Stimulated activated CD4-positive, alpha-beta T cell treated with anti-CD3 and anti-CD28 coated beads, Interleukin-12 subunit alpha, Interleukin-12 subunit beta, amount 100 ng/mL, for 4 hours (primary cell): ENCODE measurements around the gene PROCR.
"Not testable (repeated sequence)": the region's sequence is repeated elsewhere in the genome, so short reads cannot be mapped to it uniquely, and the experiment has no call there.

Experiments
- DNase-seq: peaks from one replicate; pipeline ENCODE4 v3.0.0-alpha.2; 2020

The PROCR gene

DNA sequence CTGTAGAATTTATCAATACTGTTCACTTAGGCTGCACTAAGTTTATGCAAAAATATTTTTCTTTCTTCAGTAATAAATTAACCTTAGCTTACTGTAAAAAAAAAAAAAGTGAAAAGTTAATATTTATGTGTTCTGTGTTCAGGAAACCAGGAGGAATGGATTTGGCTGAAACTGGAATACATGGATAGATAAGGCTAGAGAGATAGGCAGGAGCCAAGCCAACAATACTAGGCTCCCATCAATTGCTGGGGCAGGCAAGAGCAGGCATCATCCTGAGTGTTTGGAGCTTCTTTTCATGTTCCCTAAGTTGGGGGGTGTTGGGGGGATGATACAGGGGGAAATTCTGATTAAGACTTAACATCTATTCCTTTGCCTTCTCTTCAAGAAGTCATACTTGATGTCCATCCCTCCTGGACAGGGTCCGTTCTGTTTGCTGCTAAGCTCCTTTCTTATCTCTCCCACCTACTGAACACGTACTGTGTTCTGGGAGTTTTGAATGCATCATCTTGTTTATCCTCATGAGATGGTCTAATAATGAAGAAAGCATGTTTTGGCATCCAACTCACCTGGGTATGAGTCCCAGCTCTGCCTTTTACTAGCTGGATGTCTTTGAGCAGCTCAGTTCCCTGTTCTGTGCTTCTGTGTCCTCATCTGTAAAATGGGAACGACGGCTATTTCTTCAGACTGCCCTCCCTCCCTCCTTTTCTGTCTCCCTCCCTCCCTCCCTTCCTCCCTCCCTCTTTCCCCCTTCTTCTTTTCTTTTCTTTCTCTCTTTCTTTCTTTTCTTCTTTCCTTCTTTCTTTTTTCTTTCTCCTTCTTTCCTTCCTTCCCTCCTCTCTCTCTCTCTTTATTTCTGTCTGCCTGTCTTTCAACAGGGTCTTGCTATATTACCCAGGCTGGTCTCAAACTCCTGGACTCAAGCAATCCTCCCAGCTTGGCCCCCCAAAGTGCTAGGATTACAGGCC, 6.4 kb upstream of the PROCR start:
- DNase-seq = no peak

DNA sequence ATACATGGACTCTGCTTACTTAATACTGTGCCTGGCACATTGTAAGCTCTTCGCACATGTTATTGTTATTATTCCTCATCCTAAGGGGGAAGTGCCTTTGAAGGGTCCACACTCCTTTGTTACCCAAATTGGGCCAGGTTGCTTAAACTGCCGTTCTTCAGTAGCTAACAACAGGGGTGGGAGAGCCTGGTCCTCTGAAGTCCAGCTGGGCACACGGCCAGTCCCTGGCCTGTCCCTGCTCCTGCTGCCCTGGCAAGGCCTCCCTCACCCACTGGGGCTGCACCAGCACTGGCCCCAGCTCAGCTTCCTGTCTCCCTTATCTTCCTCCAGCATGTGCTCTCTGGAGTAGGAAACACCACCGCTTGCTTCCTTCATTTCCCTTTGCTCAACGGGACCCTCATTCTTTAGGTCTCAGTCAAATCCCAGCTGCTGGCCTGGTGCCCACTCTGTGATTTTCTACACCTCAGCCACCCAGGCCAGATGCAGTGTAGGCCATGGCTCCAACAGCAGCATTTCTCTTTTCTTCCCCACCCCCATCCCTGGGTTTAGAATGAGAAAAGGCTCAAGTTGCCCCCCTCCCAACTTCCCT, 5.5 kb upstream of the PROCR start:
- DNase-seq = no peak

DNA sequence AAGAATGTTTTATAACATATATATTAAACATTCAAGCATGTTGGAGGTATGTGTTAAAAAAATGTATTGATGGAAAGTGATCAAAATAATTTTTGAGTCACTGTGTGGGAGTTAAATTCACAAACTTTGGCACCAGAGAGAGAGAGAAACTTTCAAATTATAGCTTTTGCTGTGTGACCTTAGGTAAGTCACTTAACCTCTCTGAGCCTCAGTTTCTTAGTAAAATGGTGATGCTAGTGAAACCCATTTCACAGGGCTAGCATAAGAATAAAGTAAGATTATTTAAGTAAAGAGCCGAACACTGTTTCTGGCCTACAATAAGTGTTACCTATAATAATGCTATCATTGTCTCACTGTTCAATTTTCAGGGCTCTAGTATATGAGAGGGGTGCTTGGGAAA, 4.1 kb upstream of the PROCR start:
- no peak for DNase-seq

DNA sequence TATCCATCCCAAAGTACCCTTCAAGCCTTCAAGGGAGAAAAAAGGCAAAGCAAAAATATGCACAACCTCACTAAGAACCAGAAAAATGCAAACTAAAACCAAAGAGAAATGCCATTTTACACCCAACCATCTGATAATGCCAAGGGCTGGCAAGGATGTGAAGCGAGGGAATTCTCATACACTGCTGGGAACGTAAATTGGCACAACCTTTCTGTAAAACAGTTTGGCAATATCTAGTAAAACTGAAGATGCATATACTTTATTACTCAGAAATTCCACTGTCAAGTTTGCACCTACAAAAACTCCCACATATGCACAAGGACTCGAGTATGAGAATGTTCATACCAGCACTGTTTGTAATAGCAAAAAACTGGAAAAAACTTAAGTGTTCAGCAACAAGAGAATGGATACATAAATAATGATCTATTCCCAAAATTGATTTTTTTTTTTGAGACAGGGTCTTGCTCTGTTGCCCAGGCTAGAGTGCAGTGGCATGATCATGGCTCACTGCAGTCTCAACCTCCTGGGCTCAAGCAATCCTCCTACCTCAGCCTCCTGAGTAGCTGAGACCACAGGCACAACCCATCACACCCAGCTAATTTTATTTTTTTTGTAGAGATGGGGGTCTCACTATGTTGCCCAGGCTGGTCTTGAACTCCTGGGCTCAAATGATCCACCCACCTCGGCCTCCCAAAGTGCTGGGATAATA, 3.0 kb upstream of the PROCR start:
- DNase-seq = not testable (repeated sequence)

DNA sequence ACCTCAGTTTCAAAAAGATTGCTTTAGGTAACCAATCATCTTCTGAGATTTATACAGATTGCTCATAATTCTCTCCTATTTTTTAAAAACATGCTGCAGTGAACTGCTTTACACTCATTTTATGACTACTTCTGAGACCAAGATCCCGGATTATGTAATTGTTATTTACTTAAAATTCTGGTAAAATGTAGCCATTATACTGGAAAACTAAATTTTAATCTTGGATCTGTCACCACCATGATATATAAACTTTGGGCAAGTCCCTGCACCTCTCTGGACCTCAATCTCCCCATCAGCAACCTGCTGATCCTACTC, 477 bp upstream of the PROCR start:
- DNase-seq = no peak

DNA sequence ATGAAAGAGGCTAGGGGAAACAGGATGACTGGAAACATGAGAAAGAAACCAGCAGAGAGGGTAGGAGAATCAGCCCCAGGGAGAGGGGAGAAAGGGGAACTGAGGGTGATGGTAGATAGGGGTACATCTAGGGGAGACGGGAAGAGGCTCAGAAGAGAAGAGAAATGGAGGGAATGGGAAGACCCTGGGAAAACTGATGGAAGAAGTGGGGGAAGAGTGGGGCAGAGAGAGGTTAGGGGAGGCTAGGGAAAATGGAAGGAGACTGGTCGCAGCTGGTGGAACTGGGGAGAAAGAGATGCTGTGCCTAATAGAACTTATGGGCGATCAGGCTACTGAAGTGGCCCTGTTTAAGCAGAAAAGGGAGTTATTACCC, 548 bp downstream of the PROCR start:
- DNase-seq = no peak

DNA sequence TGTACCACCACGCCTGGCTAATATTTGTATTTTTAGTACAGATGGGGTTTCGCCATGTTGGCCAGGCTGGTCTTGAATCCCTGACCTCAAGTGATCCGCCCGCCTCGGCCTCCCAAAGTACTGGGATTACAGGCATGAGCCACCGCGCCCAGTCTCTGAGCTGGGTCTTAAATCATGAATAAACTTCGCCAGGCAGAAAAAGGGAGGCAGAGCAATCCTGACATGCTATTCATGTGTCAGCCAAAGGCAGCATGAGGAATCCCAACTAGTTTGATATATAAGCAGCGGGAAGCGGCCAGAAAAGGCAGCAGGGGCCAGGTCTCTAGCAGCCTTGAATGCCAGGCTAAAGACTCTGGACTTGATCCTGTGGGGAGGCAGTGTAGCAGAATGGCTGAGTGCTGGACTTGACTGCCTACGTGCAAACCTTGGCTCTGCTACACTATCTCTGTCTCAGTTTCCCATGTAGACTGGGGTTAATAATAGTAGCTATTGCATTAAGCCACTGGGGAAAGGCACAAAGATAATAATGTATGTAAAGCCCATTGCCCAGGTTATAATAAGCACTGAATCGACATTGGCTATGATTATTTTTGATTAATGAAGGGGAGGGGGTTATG, 1.8 kb downstream of the PROCR start:
- no peak for DNase-seq

DNA sequence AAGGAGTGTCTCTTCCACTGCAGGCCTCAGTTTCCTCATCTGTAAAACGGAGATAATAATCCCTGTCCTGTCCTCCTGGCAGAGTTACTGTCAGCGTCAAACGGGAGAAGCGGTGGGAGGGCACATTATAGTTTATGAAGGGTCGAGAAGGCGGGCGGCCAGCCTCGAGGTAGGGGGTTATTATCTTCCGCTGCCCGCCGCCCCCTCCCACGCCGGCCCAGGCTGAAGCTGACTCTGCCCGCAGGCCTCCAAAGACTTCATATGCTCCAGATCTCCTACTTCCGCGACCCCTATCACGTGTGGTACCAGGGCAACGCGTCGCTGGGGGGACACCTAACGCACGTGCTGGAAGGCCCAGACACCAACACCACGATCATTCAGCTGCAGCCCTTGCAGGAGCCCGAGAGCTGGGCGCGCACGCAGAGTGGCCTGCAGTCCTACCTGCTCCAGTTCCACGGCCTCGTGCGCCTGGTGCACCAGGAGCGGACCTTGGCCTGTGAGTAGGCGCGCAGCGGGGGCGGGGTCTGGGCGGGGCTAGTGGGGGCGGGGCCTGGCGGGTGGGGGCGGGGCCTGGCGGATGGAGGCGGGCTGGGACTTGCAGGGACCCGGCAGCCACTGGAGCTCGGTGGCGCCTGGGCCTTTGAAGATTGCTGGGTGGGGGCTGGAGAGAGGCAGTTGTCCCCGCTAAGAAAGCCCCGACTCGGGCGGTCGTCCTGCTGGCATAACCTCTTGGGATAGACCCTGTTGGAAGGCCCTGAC, 2.8 kb downstream of the PROCR start:
- DNase-seq = no peak

DNA sequence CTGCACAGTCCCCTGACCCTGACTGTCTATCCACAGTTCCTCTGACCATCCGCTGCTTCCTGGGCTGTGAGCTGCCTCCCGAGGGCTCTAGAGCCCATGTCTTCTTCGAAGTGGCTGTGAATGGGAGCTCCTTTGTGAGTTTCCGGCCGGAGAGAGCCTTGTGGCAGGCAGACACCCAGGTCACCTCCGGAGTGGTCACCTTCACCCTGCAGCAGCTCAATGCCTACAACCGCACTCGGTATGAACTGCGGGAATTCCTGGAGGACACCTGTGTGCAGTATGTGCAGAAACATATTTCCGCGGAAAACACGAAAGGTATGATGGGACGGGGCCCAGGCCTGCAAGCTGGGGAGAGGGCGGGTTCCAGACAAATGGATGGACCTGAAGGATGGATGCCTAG, 4.3 kb downstream of the PROCR start:
- DNase-seq = no peak

DNA sequence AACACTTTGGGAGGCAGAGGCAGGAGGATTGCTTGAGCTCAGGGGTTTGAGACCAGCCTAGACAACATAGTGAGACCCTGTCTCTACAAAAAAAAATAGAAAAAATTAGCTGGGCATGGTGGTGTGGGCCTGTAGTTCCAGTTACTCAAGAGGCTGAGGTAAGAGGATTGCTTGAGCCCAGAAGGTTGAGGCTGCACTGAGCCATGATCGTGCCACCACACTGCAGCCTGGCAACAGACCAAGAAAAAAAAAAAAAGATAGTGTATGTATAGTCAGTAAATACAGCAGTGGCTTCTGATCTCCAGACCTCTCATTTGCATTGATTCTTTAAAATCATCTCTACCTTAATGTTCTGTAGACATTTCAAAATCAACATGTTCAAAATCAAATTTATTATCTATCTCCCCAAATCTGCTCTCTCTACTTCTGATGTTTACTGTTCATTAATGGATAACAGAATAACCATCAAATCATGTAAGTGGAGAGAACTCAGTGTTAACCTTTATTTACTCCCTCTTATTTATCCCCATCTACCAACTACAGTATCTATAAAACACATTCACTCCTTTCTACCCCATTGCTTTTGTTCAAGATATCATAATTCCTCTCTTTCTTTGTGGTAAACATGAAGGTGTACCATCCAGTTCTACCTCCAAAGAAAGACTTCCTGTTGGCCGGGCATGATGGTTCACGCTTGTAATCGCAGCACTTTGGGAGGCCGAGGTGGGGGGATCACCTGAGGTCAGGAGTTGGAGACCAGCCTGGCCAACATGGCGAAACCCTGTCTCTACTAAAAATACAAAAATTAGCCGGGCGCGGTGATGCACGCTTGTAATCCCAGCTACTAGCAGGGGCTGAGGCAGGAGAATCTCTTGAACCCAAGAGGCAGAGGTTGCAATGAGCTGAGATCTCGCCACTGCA, 7.7 kb downstream of the PROCR start:
- DNase-seq = no peak

DNA sequence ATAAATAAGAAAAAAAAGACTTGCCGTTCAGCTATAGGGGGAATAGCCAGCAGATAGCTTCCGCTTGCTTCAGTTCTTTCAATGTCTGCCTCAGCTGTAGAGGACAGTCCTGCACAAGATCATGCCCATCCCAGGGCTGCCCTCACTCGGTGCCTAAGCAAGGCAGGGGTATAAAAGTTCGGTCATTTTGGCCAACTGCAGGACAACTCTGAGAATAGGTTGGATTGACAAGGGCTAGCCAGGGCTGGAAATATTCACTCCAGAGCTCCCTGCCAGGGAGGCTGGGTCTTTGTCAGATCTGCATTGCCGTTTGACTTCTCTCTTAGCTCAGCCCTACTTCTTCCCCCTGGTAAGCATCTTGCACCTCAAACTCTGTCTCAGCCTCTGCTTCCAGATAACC, 8.4 kb downstream of the PROCR start:
- DNase-seq = no peak

DNA sequence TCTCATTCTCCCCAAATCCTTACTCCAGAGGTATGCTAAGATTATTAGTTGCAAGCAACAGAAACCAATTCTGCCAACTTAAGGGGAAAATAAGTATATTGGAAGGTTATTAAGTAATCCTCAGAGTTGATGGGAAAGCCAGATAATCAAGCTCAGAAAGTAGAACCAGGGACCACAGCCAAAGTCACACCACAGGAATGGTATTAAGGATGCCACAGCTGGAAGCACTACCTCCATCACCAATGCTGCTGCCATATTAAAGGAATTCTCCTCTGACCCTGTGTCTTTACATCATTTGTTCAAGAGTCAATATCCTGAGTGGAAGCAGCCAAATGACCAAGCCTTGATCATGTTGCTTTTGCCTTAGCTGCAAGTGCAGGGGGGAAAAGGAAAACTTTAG, 9.9 kb downstream of the PROCR start:
- no peak for DNase-seq

DNA sequence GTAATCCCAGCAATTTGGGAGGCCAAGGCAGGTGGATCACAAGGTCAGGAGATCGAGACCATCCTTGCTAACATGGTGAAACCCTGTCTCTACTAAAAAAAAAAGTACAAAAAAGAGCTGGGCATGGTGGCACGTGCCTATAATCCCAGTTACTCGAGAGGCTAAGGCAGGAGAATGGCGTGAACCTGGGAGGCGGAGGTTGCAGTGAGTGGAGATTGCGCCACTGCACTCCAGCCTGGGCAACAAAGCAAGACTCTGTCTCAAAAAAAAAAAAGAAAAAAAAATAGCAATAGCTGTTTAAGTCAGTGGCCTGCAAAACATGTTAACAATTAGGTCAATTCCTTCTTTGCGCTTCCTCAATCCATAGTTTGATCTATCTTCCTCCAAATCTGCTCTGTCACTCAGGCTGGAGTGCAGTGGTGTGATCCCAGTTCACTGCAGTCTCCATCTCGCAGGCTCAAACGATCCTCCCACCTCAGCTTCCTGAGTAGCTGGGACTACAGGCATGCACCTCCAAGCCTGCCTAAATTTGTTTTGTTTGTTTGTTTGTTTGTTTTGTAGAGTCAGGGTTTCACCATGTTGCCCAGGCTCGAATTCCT, 14.9 kb downstream of the PROCR start:
- not testable (repeated sequence) for DNase-seq

DNA sequence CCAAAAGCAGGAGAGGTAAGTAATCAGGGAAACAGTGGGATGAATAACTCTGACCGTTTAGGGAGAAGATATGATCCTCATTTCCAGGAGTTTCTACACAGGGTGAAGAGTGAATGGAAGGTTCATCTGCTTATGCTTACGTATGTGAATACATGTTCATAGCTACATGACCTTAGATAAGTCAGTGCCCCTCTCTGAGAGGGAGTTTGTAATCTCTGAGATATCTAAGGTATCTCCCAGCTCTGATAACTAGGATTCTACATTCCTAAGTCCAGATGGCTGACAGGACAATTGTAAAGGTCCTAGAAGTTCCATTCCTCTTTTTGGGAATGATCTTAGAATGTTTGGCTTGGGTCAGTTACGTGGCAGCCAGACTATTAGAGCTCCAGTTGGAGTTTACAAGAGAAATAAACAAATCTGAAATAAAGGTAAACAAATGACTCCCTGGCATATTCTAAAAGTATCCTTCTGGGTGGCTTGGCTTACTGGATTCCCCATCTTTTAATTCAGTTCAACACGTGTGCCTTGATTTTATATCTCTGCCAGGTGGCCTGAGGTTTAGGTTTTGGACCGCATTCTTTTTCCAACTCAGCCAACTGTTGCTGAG, 15.8 kb downstream of the PROCR start:
- no peak for DNase-seq

DNA sequence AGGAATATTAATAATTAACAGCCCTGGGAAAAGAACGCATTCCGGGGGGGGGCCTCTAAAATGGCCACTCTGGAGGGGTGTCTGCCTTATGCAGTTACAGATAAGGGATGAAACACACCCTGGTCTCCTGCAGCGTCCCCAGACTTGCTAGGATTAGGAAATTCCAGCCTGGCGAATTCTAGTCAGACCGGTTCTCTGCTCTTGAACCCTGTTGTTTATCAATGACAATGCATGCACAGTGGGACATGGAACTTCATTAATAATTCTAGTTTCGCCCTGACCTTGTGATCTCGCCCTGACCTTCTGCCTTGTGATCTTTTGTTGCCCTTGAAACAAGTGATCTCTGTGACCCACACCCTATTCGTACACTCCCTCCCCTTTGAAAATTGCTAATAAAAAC, 17.4 kb downstream of the PROCR start:
- DNase-seq = not testable (repeated sequence)

DNA sequence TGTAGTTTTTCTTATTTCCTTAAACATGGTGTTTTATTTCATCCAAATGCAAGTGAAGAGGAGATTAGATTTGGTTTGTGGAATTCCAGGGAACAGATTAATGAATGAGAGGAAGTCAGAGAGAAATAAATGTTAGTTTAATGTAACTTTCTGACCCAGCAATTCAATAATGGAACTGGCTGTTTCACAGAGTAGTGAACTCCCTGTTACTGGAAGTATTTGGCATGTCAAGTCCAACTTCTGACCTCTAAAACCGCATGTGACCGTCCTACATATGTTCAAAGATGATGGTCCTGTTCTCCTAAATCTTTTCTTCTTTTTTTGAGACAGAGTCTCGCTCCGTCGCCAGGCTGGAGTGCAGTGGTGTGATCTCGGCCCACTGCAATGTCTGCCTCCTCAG, 18.7 kb downstream of the PROCR start:
- no peak for DNase-seq

DNA sequence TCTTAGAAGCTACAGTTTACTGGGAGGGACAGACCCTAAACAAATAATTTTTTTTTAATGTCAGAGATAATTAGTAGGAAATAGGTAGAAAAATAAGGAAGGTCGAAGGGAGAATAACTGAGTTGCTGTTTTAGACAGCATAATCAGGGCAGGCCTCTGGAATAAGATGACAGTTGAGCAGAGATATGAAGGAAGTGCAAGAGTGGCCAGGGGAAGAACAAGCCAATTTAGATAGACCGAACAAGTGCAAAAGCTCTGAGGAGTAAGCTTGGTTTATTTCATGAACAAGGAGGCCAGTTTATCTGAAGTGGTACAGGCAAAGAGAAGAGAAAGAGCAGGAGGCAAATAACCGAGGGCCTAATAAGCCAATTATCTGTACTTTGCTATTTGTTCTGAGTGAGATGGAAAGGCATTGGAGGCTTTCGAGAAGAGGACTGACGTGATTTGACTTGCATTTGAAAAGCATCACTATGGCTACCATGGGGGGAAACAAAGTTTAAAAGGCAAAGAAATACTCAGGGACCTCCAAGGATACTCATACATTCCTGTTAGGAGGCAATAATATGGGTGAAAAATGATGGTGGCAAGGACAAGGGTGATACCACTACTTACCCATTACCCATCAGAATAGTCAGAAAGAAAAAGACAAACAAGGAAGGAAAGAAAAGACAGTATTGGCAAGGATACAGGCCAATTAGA, 19.7 kb downstream of the PROCR start:
- DNase-seq = no peak

DNA sequence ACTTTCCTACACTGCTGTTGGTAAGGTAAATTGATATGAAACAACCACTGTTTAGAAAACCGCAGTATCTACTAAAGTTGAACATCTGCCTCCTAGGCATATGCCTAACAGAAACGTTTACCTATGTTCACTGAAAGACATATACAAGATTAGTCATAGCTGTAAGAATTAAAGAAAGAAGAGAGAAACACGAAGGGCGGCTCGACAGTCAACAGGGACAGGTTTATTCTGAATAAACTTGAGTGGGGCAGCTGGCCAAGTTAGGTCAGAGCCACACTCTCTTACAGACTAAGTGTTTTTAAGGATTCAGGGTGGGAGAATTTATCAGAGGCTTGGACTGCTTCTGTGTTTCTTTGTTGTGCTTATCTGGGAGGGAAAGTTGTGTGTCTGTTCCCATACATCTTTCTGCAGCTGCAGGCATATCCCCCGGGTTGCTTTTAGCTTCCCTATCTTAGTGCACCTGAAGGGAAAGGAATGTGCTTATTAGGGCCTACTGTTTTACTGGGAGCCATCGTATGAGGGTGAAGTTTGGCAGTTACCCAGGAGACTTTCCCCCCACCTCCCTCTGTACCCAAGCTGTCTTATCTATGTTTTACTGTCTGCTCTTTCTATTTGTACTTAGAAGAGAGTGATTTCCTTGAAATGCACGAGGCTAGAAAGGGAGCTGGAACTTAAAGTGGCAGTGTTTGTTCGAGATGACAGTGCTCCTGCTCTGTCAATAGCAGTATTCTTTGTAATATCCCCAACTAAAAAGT, 20.4 kb downstream of the PROCR start:
- no peak for DNase-seq

DNA sequence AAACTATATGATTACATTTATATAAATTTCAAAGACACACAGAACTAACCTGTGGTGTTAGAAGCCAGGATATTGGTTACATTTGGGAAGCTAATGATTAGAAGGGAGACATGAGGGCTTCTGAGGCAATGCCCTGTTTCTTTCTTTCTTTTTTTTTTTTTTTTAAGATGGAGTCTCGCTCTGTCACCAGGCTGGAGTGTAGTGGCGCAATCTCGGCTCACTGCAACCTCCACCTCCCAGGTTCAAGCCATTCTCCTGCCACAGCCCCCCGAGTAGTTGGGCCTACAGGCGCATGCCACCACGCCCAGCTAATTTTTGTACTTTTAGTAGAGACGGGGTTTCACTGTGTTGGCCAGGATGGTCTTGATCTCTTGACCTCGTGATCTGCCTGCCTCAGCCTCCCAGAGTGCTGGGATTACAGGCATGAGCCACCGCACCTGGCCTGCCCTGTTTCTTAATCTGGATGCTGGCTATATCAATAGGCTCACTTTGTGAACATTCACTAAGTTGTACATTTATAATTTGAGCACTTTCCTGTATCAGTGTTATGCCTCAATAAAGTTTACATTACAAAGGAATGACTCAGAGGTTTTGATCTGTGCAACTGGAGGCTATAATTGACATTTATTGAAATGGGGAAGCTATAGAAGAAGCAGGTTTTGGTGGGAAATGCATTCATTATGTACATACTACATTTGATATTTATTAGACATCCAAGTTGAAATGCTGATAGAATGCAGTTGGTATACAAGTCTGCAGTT, 21.3 kb downstream of the PROCR start:
- not testable (repeated sequence) for DNase-seq
